HepG2 (cell line): ENCODE data around the gene ELN.

Experiments used
- CCAR2 ChIP-seq: fragments of 200-400 bp; formaldehyde crosslinking; optimal IDR thresholded peaks from 2 replicates; pipeline ENCODE3; 2018; ENCODE audit warnings: low read depth, mild to moderate bottlenecking, low read length, moderate library complexity
- CREM ChIP-seq, 2 experiments: sonication (generic) in 1 of 2; formaldehyde crosslinking in 1 of 2; IDR thresholded peaks; 2 replicates each; pipeline versions ENCODE4 v1.4.0 to v1.6.1; 2016 to 2020; ENCODE audit warnings: antibody characterized with exemption in 1 of 2, mild to moderate bottlenecking in 1 of 2, missing genetic modification reagents in 1 of 2
- EZH2 ChIP-seq: conservative IDR thresholded peaks from 2 replicates; pipeline ENCODE4 v1.6.1; 2012; ENCODE audit warnings: mild to moderate bottlenecking, low read depth, low read length, moderate library complexity
- HCFC1 ChIP-seq: fragments of 150-350 bp; IDR thresholded peaks from 2 replicates; pipeline ENCODE4 v1.6.1; 2014; ENCODE audit warnings: low read depth, low read length
- KDM5A ChIP-seq: fragments of 200-600 bp; sonication (generic); IDR thresholded peaks from 2 replicates; pipeline ENCODE4 v1.7.0; 2018; ENCODE audit warnings: antibody characterized with exemption, mild to moderate bottlenecking, low read length, borderline replicate concordance
- POLR2AphosphoS5 ChIP-seq: IDR thresholded peaks from 2 replicates; pipeline ENCODE4 v1.6.1; 2012; ENCODE audit warnings: low read depth, low read length
- PRDM4 ChIP-seq: sonication (generic); formaldehyde crosslinking; IDR thresholded peaks from 2 replicates; pipeline ENCODE4 v1.9.0; 2021; ENCODE audit warnings: missing genetic modification reagents, borderline replicate concordance
- TBL1XR1 ChIP-seq: fragments of 150-350 bp; IDR thresholded peaks from 2 replicates; pipeline ENCODE4 v1.6.1; 2014; ENCODE audit warnings: borderline replicate concordance, low read length; ENCODE audit not compliant: partially characterized antibody
- ZNF615 ChIP-seq: sonication (generic); formaldehyde crosslinking; IDR thresholded peaks from 2 replicates; pipeline ENCODE4 v1.5.0; 2020; ENCODE audit warnings: mild to moderate bottlenecking, missing genetic modification reagents, borderline replicate concordance
- TF ChIP-seq, protein P1 (sequence below): sonication (generic); formaldehyde crosslinking; IDR thresholded peaks from 2 replicates; pipeline ENCODE4 v1.5.0; 2020; ENCODE audit warnings: mild to moderate bottlenecking, missing genetic modification reagents, moderate library complexity

GRCh38 chr7:74001150-74001494 is 26.9 kb upstream of the ELN start:
- TF ChIP-seq PRDM4, result no peak
- no peak for TF ChIP-seq HCFC1
- no peak for TF ChIP-seq CCAR2
- TF ChIP-seq KDM5A, result no peak
- no peak for TF ChIP-seq EZH2
- TF ChIP-seq CREM (IDR thresholded peaks at IDR 0.05), result no peak
- TF ChIP-seq CREM (CRISPR knock-in tag; IDR thresholded peaks at IDR 0.05), result no peak
- no peak for TF ChIP-seq TBL1XR1
- TF ChIP-seq, protein P1, sequence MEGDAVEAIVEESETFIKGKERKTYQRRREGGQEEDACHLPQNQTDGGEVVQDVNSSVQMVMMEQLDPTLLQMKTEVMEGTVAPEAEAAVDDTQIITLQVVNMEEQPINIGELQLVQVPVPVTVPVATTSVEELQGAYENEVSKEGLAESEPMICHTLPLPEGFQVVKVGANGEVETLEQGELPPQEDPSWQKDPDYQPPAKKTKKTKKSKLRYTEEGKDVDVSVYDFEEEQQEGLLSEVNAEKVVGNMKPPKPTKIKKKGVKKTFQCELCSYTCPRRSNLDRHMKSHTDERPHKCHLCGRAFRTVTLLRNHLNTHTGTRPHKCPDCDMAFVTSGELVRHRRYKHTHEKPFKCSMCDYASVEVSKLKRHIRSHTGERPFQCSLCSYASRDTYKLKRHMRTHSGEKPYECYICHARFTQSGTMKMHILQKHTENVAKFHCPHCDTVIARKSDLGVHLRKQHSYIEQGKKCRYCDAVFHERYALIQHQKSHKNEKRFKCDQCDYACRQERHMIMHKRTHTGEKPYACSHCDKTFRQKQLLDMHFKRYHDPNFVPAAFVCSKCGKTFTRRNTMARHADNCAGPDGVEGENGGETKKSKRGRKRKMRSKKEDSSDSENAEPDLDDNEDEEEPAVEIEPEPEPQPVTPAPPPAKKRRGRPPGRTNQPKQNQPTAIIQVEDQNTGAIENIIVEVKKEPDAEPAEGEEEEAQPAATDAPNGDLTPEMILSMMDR (CRISPR knock-in tag), result no peak
- TF ChIP-seq POLR2AphosphoS5, result no peak
- TF ChIP-seq ZNF615 (CRISPR knock-in tag), result no peak
